Measurements from ENCODE around the gene TMEM132D. TPM values are rescaled to one million over a fixed set of nuclear protein-coding genes. Genes with fewer than 3 reads are reported as not detected.

The TMEM132D gene
- total RNA-seq, 2 donors from 2014 or later, result 4.4 to 14.2 TPM

DNA sequence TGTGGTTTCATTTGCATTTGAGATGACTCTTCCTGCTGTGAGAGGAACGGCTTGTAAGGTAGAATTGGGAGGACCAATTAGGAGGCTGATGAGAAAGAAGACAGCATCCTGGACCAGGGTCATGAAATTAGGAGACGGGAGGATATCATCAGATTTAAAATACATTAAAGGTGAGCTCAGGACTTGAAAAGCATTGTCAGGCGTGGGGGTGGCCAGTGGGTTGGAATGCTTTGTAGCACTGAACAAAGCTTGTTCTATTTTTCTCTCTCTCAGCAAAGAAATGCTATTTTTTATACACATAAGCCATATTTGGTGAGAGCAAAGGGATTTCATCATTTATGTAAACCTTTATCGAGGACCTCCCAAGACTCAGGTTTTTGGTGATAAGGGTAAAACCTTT, 157.5 kb downstream of the TMEM132D start:
- H3K27ac Mint-ChIP-seq, result no peak overlapping the region
- TF ChIP-seq, protein P1, sequence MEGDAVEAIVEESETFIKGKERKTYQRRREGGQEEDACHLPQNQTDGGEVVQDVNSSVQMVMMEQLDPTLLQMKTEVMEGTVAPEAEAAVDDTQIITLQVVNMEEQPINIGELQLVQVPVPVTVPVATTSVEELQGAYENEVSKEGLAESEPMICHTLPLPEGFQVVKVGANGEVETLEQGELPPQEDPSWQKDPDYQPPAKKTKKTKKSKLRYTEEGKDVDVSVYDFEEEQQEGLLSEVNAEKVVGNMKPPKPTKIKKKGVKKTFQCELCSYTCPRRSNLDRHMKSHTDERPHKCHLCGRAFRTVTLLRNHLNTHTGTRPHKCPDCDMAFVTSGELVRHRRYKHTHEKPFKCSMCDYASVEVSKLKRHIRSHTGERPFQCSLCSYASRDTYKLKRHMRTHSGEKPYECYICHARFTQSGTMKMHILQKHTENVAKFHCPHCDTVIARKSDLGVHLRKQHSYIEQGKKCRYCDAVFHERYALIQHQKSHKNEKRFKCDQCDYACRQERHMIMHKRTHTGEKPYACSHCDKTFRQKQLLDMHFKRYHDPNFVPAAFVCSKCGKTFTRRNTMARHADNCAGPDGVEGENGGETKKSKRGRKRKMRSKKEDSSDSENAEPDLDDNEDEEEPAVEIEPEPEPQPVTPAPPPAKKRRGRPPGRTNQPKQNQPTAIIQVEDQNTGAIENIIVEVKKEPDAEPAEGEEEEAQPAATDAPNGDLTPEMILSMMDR (conservative IDR thresholded peaks at IDR 0.05), result no peak
- no peak overlapping the region for H3K4me3 Mint-ChIP-seq

DNA sequence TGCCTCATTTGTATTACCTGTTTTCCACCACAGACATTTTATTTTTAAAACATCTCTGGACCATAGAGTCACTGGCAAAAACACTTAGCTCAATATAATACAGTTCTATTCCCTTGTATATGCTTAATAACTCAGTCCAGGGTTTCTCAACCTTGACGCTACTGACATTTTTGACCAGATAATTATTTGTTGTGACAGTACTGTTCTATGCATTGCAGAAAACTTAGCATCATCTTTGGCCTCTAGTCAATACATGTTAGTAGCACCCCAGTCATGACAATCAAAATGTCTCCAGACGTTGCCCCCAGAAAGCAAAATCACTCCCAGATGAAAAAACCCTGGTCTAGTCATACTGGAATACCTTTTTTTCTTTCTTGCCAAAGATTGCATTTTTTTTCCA, 174.7 kb downstream of the TMEM132D start:
- Mint-ChIP-seq H3K4me1 (no peaks in the 10 kb centered on the region), H3K27ac (no peak overlapping the region), H3K9me3 (peaks cover 9% of the 10 kb centered on the region), H3K4me3 (no peak overlapping the region), H3K36me3 (ENCODE audit: low read depth) (peaks cover 16% of the 10 kb centered on the region), H3K27me3 (ENCODE audit: insufficient read depth) (no peaks in the 10 kb centered on the region)
- no peak for DNase-seq
- no peak overlapping the region for H3K4me3 ChIP-seq (ENCODE audit: low read length)
- H3K4me1 ChIP-seq (ENCODE audit: control insufficient read depth, insufficient read depth, low read length), result no peaks in the 10 kb centered on the region
- TF ChIP-seq, protein P1 (conservative IDR thresholded peaks at IDR 0.05), result no peak
- no peaks in the 10 kb centered on the region for H3K36me3 ChIP-seq (ENCODE audit: control insufficient read depth, insufficient read depth, low read length)
- no peaks in the 10 kb centered on the region for H3K27me3 ChIP-seq (ENCODE audit: control insufficient read depth, insufficient read depth, low read length, poor library complexity, severe bottlenecking)
- no peaks in the 10 kb centered on the region for H3K9me3 ChIP-seq (ENCODE audit: control insufficient read depth, low read length)
- 90 to 100% methylated on average over 2 of the region's 2 CpGs for WGBS, 2 experiments (ENCODE audit: insufficient coverage in 1 of 2, insufficient read length in 1 of 2)
- H3K27ac ChIP-seq (ENCODE audit: low read depth, low read length), result no peak overlapping the region
- no peak overlapping the region for H3K9ac ChIP-seq (ENCODE audit: extremely low read depth, low read length, poor library complexity, severe bottlenecking)

More for the DNA sequence above, 157.5 kb downstream of the TMEM132D start:
- DNase-seq, result no peak
- H3K4me1 ChIP-seq (ENCODE audit: control insufficient read depth, insufficient read depth, low read length), result no peaks in the 10 kb centered on the region
- no peaks in the 10 kb centered on the region for H3K36me3 ChIP-seq (ENCODE audit: control insufficient read depth, insufficient read depth, low read length)
- no peaks in the 10 kb centered on the region for H3K27me3 ChIP-seq (ENCODE audit: control insufficient read depth, insufficient read depth, low read length, poor library complexity, severe bottlenecking)
- Mint-ChIP-seq H3K27me3 (ENCODE audit: insufficient read depth) (peaks cover 2% of the 10 kb centered on the region), H3K4me1 (peaks cover 4% of the 10 kb centered on the region), H3K36me3 (ENCODE audit: low read depth) (peaks cover 20% of the 10 kb centered on the region), H3K9me3 (peaks cover 21% of the 10 kb centered on the region)
- no peak overlapping the region for H3K27ac ChIP-seq (ENCODE audit: low read depth, low read length)
- H3K9ac ChIP-seq (ENCODE audit: extremely low read depth, low read length, poor library complexity, severe bottlenecking), result no peak overlapping the region
- WGBS, 2 experiments (ENCODE audit: insufficient coverage in 1 of 2, insufficient read length in 1 of 2), result 94 to 100% methylated on average over 3 to 4 of the region's 4 CpGs
- no peak overlapping the region for H3K4me3 ChIP-seq (ENCODE audit: low read length)
- H3K9me3 ChIP-seq (ENCODE audit: control insufficient read depth, low read length), result no peaks in the 10 kb centered on the region

DNA sequence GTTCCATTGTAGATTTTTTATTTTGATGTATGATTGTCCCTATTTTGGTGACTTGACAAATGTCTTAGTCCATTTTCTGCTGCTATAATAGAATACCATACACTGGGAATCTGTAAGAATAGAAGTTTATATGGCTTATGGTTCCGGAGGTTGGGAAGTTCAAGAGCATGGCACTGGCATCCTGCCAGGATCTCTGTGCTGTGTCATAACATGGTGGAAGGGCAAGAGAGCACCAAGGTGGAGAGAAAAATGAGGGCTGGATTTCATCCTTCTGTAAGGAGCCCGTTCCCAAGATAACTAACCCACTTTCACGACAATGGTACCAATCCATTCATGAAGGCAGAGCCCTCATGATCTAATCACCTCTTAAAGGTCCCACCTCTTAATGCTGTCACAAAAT, 176.7 kb downstream of the TMEM132D start:
- no peak overlapping the region for H3K27ac Mint-ChIP-seq
- peaks cover 10% of the 10 kb centered on the region for H3K36me3 Mint-ChIP-seq (ENCODE audit: low read depth)
- H3K9me3 ChIP-seq (ENCODE audit: control insufficient read depth, low read length), result no peaks in the 10 kb centered on the region
- no peak overlapping the region for H3K4me3 ChIP-seq (ENCODE audit: low read length)
- no peak overlapping the region for H3K27ac ChIP-seq (ENCODE audit: low read depth, low read length)
- H3K27me3 ChIP-seq (ENCODE audit: control insufficient read depth, insufficient read depth, low read length, poor library complexity, severe bottlenecking), result no peaks in the 10 kb centered on the region
- no peak overlapping the region for H3K9ac ChIP-seq (ENCODE audit: extremely low read depth, low read length, poor library complexity, severe bottlenecking)
- no peaks in the 10 kb centered on the region for H3K36me3 ChIP-seq (ENCODE audit: control insufficient read depth, insufficient read depth, low read length)
- TF ChIP-seq, protein P1 (conservative IDR thresholded peaks at IDR 0.05), result no peak
- H3K9me3 Mint-ChIP-seq, result peaks cover 6% of the 10 kb centered on the region
- DNase-seq, result no peak
- no peaks in the 10 kb centered on the region for H3K4me1 ChIP-seq (ENCODE audit: control insufficient read depth, insufficient read depth, low read length)
- peaks cover 7% of the 10 kb centered on the region for H3K4me1 Mint-ChIP-seq
- no peaks in the 10 kb centered on the region for H3K27me3 Mint-ChIP-seq (ENCODE audit: insufficient read depth)
- 93 to 98% methylated on average over 2 to 3 of the region's 3 CpGs for WGBS, 2 experiments (ENCODE audit: insufficient coverage in 1 of 2, insufficient read length in 1 of 2)
- no peak overlapping the region for H3K4me3 Mint-ChIP-seq
